Measurements from ENCODE around the gene RPL19.

- TF ChIP-seq CTCF (IDR thresholded peaks at IDR 0.05; ENCODE audit: insufficient read depth, low read depth, low read length), result no peak
- TF ChIP-seq EZH2 (IDR thresholded peaks at IDR 0.05; ENCODE audit: insufficient read depth, low read length), result no peak
These were observed 38.4 kb downstream of the RPL19 start for GRCh38 chr17:39238311-39238972.
